ENCODE data around the gene RNF4. TPM values are rescaled to one million over a fixed set of nuclear protein-coding genes. Genes with fewer than 3 reads are reported as not detected.
"Not testable (repeated sequence)": the region's sequence is repeated elsewhere in the genome, so short reads cannot be mapped to it uniquely, and the experiment has no call there.

Gene RNF4
- total RNA-seq, 1 experiment from 2014 or later: 92.0 TPM

DNA sequence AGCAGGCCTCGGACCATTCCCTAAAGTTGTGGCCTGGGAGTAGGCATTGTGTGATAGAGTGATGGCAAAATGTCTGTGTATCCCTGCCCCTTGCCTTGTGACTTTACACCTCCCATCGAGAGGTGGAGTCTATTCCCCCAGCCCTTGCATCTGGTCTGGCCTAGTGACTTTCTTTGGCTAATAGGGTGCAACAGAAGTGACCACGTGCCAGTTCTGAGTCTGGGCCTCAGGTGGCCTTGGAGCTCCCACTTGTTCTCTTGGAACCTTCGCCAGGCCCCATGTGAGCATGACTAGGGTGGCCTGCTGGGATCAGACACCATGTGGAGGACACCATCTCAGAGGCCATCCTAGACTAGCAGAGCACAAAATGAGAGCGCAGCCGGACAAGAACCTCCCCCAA is 3.9 kb upstream of the RNF4 start:
- H3K9ac ChIP-seq (ENCODE audit: extremely low read depth, insufficient read length, low read length): no peak overlapping the region
- Mint-ChIP-seq H3K36me3 (ENCODE audit: insufficient read depth in 1 of 3, low read depth in 3 of 3) (peaks cover 6 to 10% (median 6%) of the 10 kb centered on the region in 3 experiments), H3K27ac (no peak overlapping the region), H3K4me1 (peaks cover 17 to 29% of the 10 kb centered on the region in 2 experiments), H3K4me3 (no peak overlapping the region; a peak in 1 of 5 replicates), H3K9me3 (no peaks in the 10 kb centered on the region; a peak in 1 of 5 replicates), H3K27me3 (ENCODE audit: low read depth) (peaks cover 36% of the 10 kb centered on the region)
- H2AK5ac ChIP-seq (ENCODE audit: insufficient read length, low read length): no peak overlapping the region
- H3K23ac ChIP-seq (ENCODE audit: insufficient read length, low read depth, low read length): no peak overlapping the region
- H2BK120ac ChIP-seq (ENCODE audit: low read depth, low read length, poor library complexity, severe bottlenecking): no peak overlapping the region
- H4K91ac ChIP-seq (ENCODE audit: insufficient read length, low read depth, low read length): no peak overlapping the region
- H3K4me2 ChIP-seq (ENCODE audit: insufficient read depth, insufficient read length, low read length): no peak overlapping the region
- H2BK15ac ChIP-seq (ENCODE audit: low read depth, low read length): no peak overlapping the region
- no peaks in the 10 kb centered on the region for H3K4me1 ChIP-seq (ENCODE audit: insufficient read depth, low read length)
- H3K9me3 ChIP-seq (ENCODE audit: control insufficient read depth, low read depth, low read length): no peaks in the 10 kb centered on the region
- H3K23me2 ChIP-seq (ENCODE audit: insufficient read length, low read depth, low read length, poor library complexity, severe bottlenecking): peaks cover 13% of the 10 kb centered on the region
- no peak overlapping the region for H2BK12ac ChIP-seq (ENCODE audit: insufficient read length, low read depth, low read length)
- no peak overlapping the region for H2BK20ac ChIP-seq (ENCODE audit: low read depth, low read length, poor library complexity, severe bottlenecking)
- H3K79me1 ChIP-seq (ENCODE audit: insufficient read depth, low read depth, low read length, poor library complexity, severe bottlenecking): no peaks in the 10 kb centered on the region
- WGBS (ENCODE audit: extremely low coverage, insufficient read length, low lambda C conversion rate): no CpG with 5 or more reads among the region's 6 CpGs
- no peak overlapping the region for H4K5ac ChIP-seq (ENCODE audit: insufficient read length, low read depth, low read length)
- TF ChIP-seq, protein P1, sequence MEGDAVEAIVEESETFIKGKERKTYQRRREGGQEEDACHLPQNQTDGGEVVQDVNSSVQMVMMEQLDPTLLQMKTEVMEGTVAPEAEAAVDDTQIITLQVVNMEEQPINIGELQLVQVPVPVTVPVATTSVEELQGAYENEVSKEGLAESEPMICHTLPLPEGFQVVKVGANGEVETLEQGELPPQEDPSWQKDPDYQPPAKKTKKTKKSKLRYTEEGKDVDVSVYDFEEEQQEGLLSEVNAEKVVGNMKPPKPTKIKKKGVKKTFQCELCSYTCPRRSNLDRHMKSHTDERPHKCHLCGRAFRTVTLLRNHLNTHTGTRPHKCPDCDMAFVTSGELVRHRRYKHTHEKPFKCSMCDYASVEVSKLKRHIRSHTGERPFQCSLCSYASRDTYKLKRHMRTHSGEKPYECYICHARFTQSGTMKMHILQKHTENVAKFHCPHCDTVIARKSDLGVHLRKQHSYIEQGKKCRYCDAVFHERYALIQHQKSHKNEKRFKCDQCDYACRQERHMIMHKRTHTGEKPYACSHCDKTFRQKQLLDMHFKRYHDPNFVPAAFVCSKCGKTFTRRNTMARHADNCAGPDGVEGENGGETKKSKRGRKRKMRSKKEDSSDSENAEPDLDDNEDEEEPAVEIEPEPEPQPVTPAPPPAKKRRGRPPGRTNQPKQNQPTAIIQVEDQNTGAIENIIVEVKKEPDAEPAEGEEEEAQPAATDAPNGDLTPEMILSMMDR (conservative IDR thresholded peaks at IDR 0.05): no peak
- H3T11ph ChIP-seq (ENCODE audit: low read length): no peak overlapping the region
- H3K27ac ChIP-seq (ENCODE audit: insufficient read length, low read depth, low read length): no peak overlapping the region
- no peak overlapping the region for H3K14ac ChIP-seq (ENCODE audit: insufficient read depth, low read length)
- no peak overlapping the region for H4K8ac ChIP-seq (replicated peaks; ENCODE audit: insufficient read length, low read depth, low read length)
- no peak overlapping the region for H2BK5ac ChIP-seq (ENCODE audit: insufficient read length, low read length)
- H3K56ac ChIP-seq (ENCODE audit: insufficient read length, low read depth, low read length): no peak overlapping the region
- H2AFZ ChIP-seq (ENCODE audit: low read length): no peak overlapping the region
- H3K27me3 ChIP-seq (ENCODE audit: insufficient read depth, low read length): peaks cover 3% of the 10 kb centered on the region; the same call in 1 of the 2 replicates
- no peak overlapping the region for H3K4ac ChIP-seq (ENCODE audit: low read depth, low read length)
- H3K18ac ChIP-seq (ENCODE audit: insufficient read length, low read depth, low read length): no peak overlapping the region
- peaks cover 8% of the 10 kb centered on the region; the same call in 1 of the 2 replicates for H3K79me2 ChIP-seq (ENCODE audit: insufficient read depth, low read length)
- H4K20me1 ChIP-seq (ENCODE audit: control insufficient read depth, insufficient read depth, insufficient read length): no peaks in the 10 kb centered on the region
- no peak for DNase-seq

- H3K36me3 Mint-ChIP-seq (ENCODE audit: insufficient read depth in 1 of 3, low read depth in 3 of 3): peaks cover 8 to 15% (median 11%) of the 10 kb centered on the region in 3 experiments
- Histone ChIP-seq H3K79me2 (ENCODE audit: insufficient read depth, low read length) (peaks cover 13% of the 10 kb centered on the region; the same call in 1 of the 2 replicates), H3K23me2 (ENCODE audit: insufficient read length, low read depth, low read length, poor library complexity, severe bottlenecking) (peaks cover 15% of the 10 kb centered on the region)
- not testable (repeated sequence) for H2BK5ac ChIP-seq (ENCODE audit: insufficient read length, low read length); H3K4me1 ChIP-seq (ENCODE audit: insufficient read depth, low read length); H3K14ac ChIP-seq (ENCODE audit: insufficient read depth, low read length); H2BK120ac ChIP-seq (ENCODE audit: low read depth, low read length, poor library complexity, severe bottlenecking); H2BK15ac ChIP-seq (ENCODE audit: low read depth, low read length); H4K91ac ChIP-seq (ENCODE audit: insufficient read length, low read depth, low read length); H4K5ac ChIP-seq (ENCODE audit: insufficient read length, low read depth, low read length); H3K4ac ChIP-seq (ENCODE audit: low read depth, low read length); H3K9ac ChIP-seq (ENCODE audit: extremely low read depth, insufficient read length, low read length); H3K4me2 ChIP-seq (ENCODE audit: insufficient read depth, insufficient read length, low read length); H3K9me3 Mint-ChIP-seq; H3K9me3 ChIP-seq (ENCODE audit: control insufficient read depth, low read depth, low read length); H4K20me1 ChIP-seq (ENCODE audit: control insufficient read depth, insufficient read depth, insufficient read length); H2AK5ac ChIP-seq (ENCODE audit: insufficient read length, low read length); H2BK20ac ChIP-seq (ENCODE audit: low read depth, low read length, poor library complexity, severe bottlenecking); H4K8ac ChIP-seq (replicated peaks; ENCODE audit: insufficient read length, low read depth, low read length); H3K56ac ChIP-seq (ENCODE audit: insufficient read length, low read depth, low read length); H2BK12ac ChIP-seq (ENCODE audit: insufficient read length, low read depth, low read length); H3K79me1 ChIP-seq (ENCODE audit: insufficient read depth, low read depth, low read length, poor library complexity, severe bottlenecking); DNase-seq; H3K27ac Mint-ChIP-seq; H3T11ph ChIP-seq (ENCODE audit: low read length); H3K23ac ChIP-seq (ENCODE audit: insufficient read length, low read depth, low read length); H3K27me3 ChIP-seq (ENCODE audit: insufficient read depth, low read length); H3K27ac ChIP-seq (ENCODE audit: insufficient read length, low read depth, low read length); H3K18ac ChIP-seq (ENCODE audit: insufficient read length, low read depth, low read length); H3K4me3 Mint-ChIP-seq; H2AFZ ChIP-seq (ENCODE audit: low read length)
- peaks cover 32% of the 10 kb centered on the region for H3K27me3 Mint-ChIP-seq (ENCODE audit: low read depth)
- H3K4me1 Mint-ChIP-seq: peaks cover 22 to 34% of the 10 kb centered on the region in 2 experiments
These were observed 3.4 kb upstream of the RNF4 start for GRCh38 chr4:2465544-2465943.
